ENCODE data around the gene CHN1. TPM values are rescaled to one million over a fixed set of nuclear protein-coding genes. Genes with fewer than 3 reads are reported as not detected.

The CHN1 gene
- total RNA-seq, 1 donor from 2014 or later: 45.0 TPM

- Mint-ChIP-seq H3K27ac (no peak overlapping the region), H3K27me3 (ENCODE audit: insufficient read depth, low read depth) (peaks cover 3% of the 10 kb centered on the region), H3K9me3 (peaks cover 12% of the 10 kb centered on the region), H3K4me1 (peaks cover 10% of the 10 kb centered on the region), H3K4me3 (no peak overlapping the region), H3K36me3 (peaks cover 17% of the 10 kb centered on the region)
- no peak overlapping the region for H3K4me2 ChIP-seq
- H2AFZ ChIP-seq (replicated peaks): no peak overlapping the region
- peaks cover 94% of the 10 kb centered on the region for H3K79me2 ChIP-seq (ENCODE audit: low read depth)
- TF ChIP-seq CTCF (IDR thresholded peaks at IDR 0.05) (no peak), EZH2 (IDR thresholded peaks at IDR 0.05) (no peak), EZH2phosphoT487 (IDR thresholded peaks at IDR 0.05) (no peak)
- H3F3A ChIP-seq (ENCODE audit: low read depth): peaks cover 6% of the 10 kb centered on the region
- H3K4me3 ChIP-seq: no peak overlapping the region
- no peaks in the 10 kb centered on the region for H3K27me3 ChIP-seq
- no peaks in the 10 kb centered on the region for H4K20me1 ChIP-seq (ENCODE audit: low read depth)
- H3K9me3 ChIP-seq (ENCODE audit: low read depth): no peaks in the 10 kb centered on the region
- no peak for DNase-seq (ENCODE audit: low spot score)
- H3K36me3 ChIP-seq: no peaks in the 10 kb centered on the region
- peak overlapping the region; percentile 41 for H3K27ac ChIP-seq
- H3K9ac ChIP-seq: no peak overlapping the region
- peaks cover 23% of the 10 kb centered on the region for H3K4me1 ChIP-seq
Measured at GRCh38 chr2:174979996-174980395, 25.2 kb downstream of the CHN1 start.

- no peak for TF ChIP-seq EZH2 (IDR thresholded peaks at IDR 0.05)
- no peak for TF ChIP-seq EZH2phosphoT487 (IDR thresholded peaks at IDR 0.05)
- TF ChIP-seq CTCF (IDR thresholded peaks at IDR 0.05): no peak
- H3K4me1 Mint-ChIP-seq: peaks cover 21% of the 10 kb centered on the region
- H3K27ac Mint-ChIP-seq: no peak overlapping the region
Measured at GRCh38 chr2:174977364-174977763, 27.8 kb downstream of the CHN1 start.

GRCh38 chr2:174974131-174974530 lies 31.1 kb downstream of the CHN1 start:
- Histone ChIP-seq H3K9ac (no peak overlapping the region), H3K79me2 (ENCODE audit: low read depth) (peaks cover 99% of the 10 kb centered on the region), H3K27ac (no peak overlapping the region), H3K27me3 (no peaks in the 10 kb centered on the region), H3K4me2 (no peak overlapping the region), H3K9me3 (ENCODE audit: low read depth) (no peaks in the 10 kb centered on the region), H3F3A (ENCODE audit: low read depth) (no peaks in the 10 kb centered on the region), H2AFZ (replicated peaks) (no peak overlapping the region), H4K20me1 (ENCODE audit: low read depth) (no peaks in the 10 kb centered on the region), H3K4me3 (no peak overlapping the region), H3K4me1 (peaks cover 9% of the 10 kb centered on the region), H3K36me3 (no peaks in the 10 kb centered on the region)
- H3K27me3 Mint-ChIP-seq (ENCODE audit: insufficient read depth, low read depth): peaks cover 2% of the 10 kb centered on the region
- no peak for TF ChIP-seq EZH2 (IDR thresholded peaks at IDR 0.05)
- TF ChIP-seq EZH2phosphoT487 (IDR thresholded peaks at IDR 0.05): no peak
- no peak for TF ChIP-seq CTCF (IDR thresholded peaks at IDR 0.05)
- no peak overlapping the region for H3K4me3 Mint-ChIP-seq
- H3K27ac Mint-ChIP-seq: no peak overlapping the region
- peaks cover 17% of the 10 kb centered on the region for H3K9me3 Mint-ChIP-seq
- H3K36me3 Mint-ChIP-seq: peaks cover 34% of the 10 kb centered on the region
- DNase-seq (ENCODE audit: low spot score): no peak
- H3K4me1 Mint-ChIP-seq: peaks cover 24% of the 10 kb centered on the region

More at GRCh38 chr2:174977364-174977763, 27.8 kb downstream of the CHN1 start:
- no peak overlapping the region for H3K9ac ChIP-seq
- H4K20me1 ChIP-seq (ENCODE audit: low read depth): no peaks in the 10 kb centered on the region
- H3K4me1 ChIP-seq: peaks cover 13% of the 10 kb centered on the region
- H2AFZ ChIP-seq (replicated peaks): no peak overlapping the region
- no peaks in the 10 kb centered on the region for H3K9me3 ChIP-seq (ENCODE audit: low read depth)
- H3K79me2 ChIP-seq (ENCODE audit: low read depth): peaks cover 94% of the 10 kb centered on the region
- peaks cover 2% of the 10 kb centered on the region for H3K27me3 Mint-ChIP-seq (ENCODE audit: insufficient read depth, low read depth)
- no peak overlapping the region for H3K4me3 ChIP-seq
- H3K4me3 Mint-ChIP-seq: no peak overlapping the region
- H3F3A ChIP-seq (ENCODE audit: low read depth): no peaks in the 10 kb centered on the region
- H3K9me3 Mint-ChIP-seq: peaks cover 13% of the 10 kb centered on the region
- H3K36me3 ChIP-seq: no peaks in the 10 kb centered on the region
- H3K4me2 ChIP-seq: no peak overlapping the region
- peaks cover 19% of the 10 kb centered on the region for H3K36me3 Mint-ChIP-seq
- DNase-seq (ENCODE audit: low spot score): no peak
- no peaks in the 10 kb centered on the region for H3K27me3 ChIP-seq
- no peak overlapping the region for H3K27ac ChIP-seq

All from neural progenitor cell (in vitro differentiated cells).